HepG2 (cell line): ENCODE results near the gene ATG4B. TPM values are rescaled to one million over a fixed set of nuclear protein-coding genes. Genes with fewer than 3 reads are reported as not detected.
A peak's percentile ranks its signal among the peaks of the same experiment; 100 is the strongest.

Source experiments
- CREB1 ChIP-seq, 2 experiments: fragments of 450-650 bp in 1 of 2; IDR thresholded peaks; 2 replicates each; pipeline ENCODE4 v1.6.1; 2016 to 2017; ENCODE audit warnings: control low read depth in 1 of 2, mild to moderate bottlenecking in 1 of 2, missing compliant biosample characterization in 1 of 2, missing genetic modification characterization in 1 of 2
- E2F2 ChIP-seq: sonication (generic); formaldehyde crosslinking; IDR thresholded peaks from 2 replicates; pipeline ENCODE4 v1.4.0; 2020; ENCODE audit warnings: missing genetic modification reagents, borderline replicate concordance
- GABPA ChIP-seq, 2 experiments: IDR thresholded peaks; 2 replicates each; pipeline ENCODE4 v1.6.1; 2011 to 2016; ENCODE audit warnings: low read depth in 2 of 2, low read length in 1 of 2, missing biosample characterization in 1 of 2, missing genetic modification characterization in 1 of 2
- HNF1A ChIP-seq, 2 experiments: sonication (generic) in 1 of 2; formaldehyde crosslinking in 1 of 2; IDR thresholded peaks; 2 replicates each; pipeline versions ENCODE4 v1.4.0 to v1.6.1; 2016 to 2020; ENCODE audit warnings: borderline replicate concordance in 1 of 2, low read depth in 1 of 2, mild to moderate bottlenecking in 1 of 2, missing genetic modification reagents in 1 of 2
- HOXA9 ChIP-seq: sonication (generic); formaldehyde crosslinking; IDR thresholded peaks from 2 replicates; pipeline ENCODE4 v1.8.1; 2022; ENCODE audit warnings: missing genetic modification reagents, mild to moderate bottlenecking, moderate library complexity, borderline replicate concordance
- KLF13 ChIP-seq: sonication (generic); formaldehyde crosslinking; IDR thresholded peaks from 2 replicates; pipeline ENCODE4 v1.4.0; 2020; ENCODE audit warnings: mild to moderate bottlenecking, missing genetic modification reagents
- MNT ChIP-seq: fragments of 450-650 bp; IDR thresholded peaks from 2 replicates; pipeline ENCODE4 v1.6.1; 2016
- NFYB ChIP-seq: sonication (generic); formaldehyde crosslinking; IDR thresholded peaks from 2 replicates; pipeline ENCODE4 v1.4.0; 2020; ENCODE audit warnings: missing genetic modification reagents
- NFYC ChIP-seq: IDR thresholded peaks from 2 replicates; pipeline ENCODE4 v1.6.1; 2016; ENCODE audit warnings: missing genetic modification reagents, missing compliant biosample characterization
- SMC3 ChIP-seq: IDR thresholded peaks from 2 replicates; pipeline ENCODE4 v1.6.1; 2011; ENCODE audit warnings: low read length, improper control_type of control experiment
- SOX5 ChIP-seq: IDR thresholded peaks from 2 replicates; pipeline ENCODE4 v1.6.1; 2016; ENCODE audit warnings: borderline replicate concordance
- SRF ChIP-seq: IDR thresholded peaks from 2 replicates; pipeline ENCODE4 v1.6.1; 2011; ENCODE audit warnings: mild to moderate bottlenecking, low read depth, low read length, moderate library complexity
- TBX3 ChIP-seq: fragments of 450-650 bp; IDR thresholded peaks from 2 replicates; pipeline ENCODE4 v1.6.1; 2017; ENCODE audit warnings: antibody characterized with exemption, mild to moderate bottlenecking, inconsistent platforms, borderline replicate concordance
- ZNF232 ChIP-seq: sonication (generic); formaldehyde crosslinking; IDR thresholded peaks from 2 replicates; pipeline ENCODE4 v1.4.0; 2020; ENCODE audit warnings: missing genetic modification reagents, borderline replicate concordance
- ZNF274 ChIP-seq: sonication (generic); formaldehyde crosslinking; IDR thresholded peaks from 2 replicates; pipeline ENCODE4 v1.5.1; 2020; ENCODE audit warnings: mild to moderate bottlenecking, missing genetic modification reagents
- ZNF530 ChIP-seq: sonication (generic); formaldehyde crosslinking; IDR thresholded peaks from 2 replicates; pipeline ENCODE4 v1.5.0; 2020; ENCODE audit warnings: low read depth, mild to moderate bottlenecking, missing genetic modification reagents
- ZNF598 ChIP-seq: sonication (generic); formaldehyde crosslinking; IDR thresholded peaks from 2 replicates; pipeline ENCODE4 v1.5.1; 2020; ENCODE audit warnings: mild to moderate bottlenecking, missing genetic modification reagents, borderline replicate concordance
- ZNF7 ChIP-seq: IDR thresholded peaks from 2 replicates; pipeline ENCODE4 v1.6.1; 2016; ENCODE audit warnings: missing biosample characterization, missing genetic modification reagents
- ZNF720 ChIP-seq: sonication (generic); formaldehyde crosslinking; IDR thresholded peaks from 2 replicates; pipeline ENCODE4 v1.4.0; 2020; ENCODE audit warnings: missing genetic modification reagents
- ZNF724P ChIP-seq: sonication (generic); formaldehyde crosslinking; IDR thresholded peaks from 2 replicates; pipeline ENCODE4 v1.8.0; 2022; ENCODE audit warnings: missing genetic modification reagents, borderline replicate concordance
- ZZZ3 ChIP-seq: sonication (generic); formaldehyde crosslinking; IDR thresholded peaks from 2 replicates; pipeline ENCODE4 v1.4.0; 2020; ENCODE audit warnings: missing genetic modification reagents, mild to moderate bottlenecking, borderline replicate concordance
- polyA plus RNA-seq, 8 experiments: library from polyadenylated mRNA; depleted of rRNA in 3 of 8; stranded (reverse) in 7 of 8; unstranded in 1 of 8; fragments of >200 nt; fragmentation: Illumina TruSeq in 4 of 8; extraction: Trizol in 4 of 8; gene quantifications; 2 replicates each; pipeline versions ENCODE4 v1.2.1 to v1.2.3, GENCODE V29; 2011 to 2016; ENCODE audit warnings: low read depth in 4 of 8, missing spikeins in 1 of 8, mixed read lengths in 1 of 8; ENCODE audit not compliant: insufficient read depth in 1 of 8
- total RNA-seq, 5 experiments: library from RNA; depleted of rRNA; stranded (reverse); fragments of >200 nt; fragmentation: Illumina TruSeq; extraction: Trizol; gene quantifications; 2 replicates each; pipeline ENCODE4 v1.2.3, GENCODE V29; 2016; ENCODE audit warnings: low read depth in 1 of 5

The ATG4B gene
- total and polyA plus RNA-seq, 2 of the 13 experiments (the other 11 are each of a cell fraction or from before 2014, with no cell fraction given) = 95.5 to 239 TPM

- TF ChIP-seq HNF1A (IDR thresholded peaks at IDR 0.05; ENCODE audit: low read depth) (no peak), HNF1A (CRISPR knock-in tag; IDR thresholded peaks at IDR 0.05; ENCODE audit: borderline replicate concordance) (peak; percentile 58; the same call in 1 of the 2 replicates), CREB1 (IDR thresholded peaks at IDR 0.05) (peak; percentile 97), CREB1 (CRISPR knock-in tag; IDR thresholded peaks at IDR 0.05) (peak; percentile 93), MNT (peak; percentile 35; the same call in 1 of the 2 replicates), NFYC (CRISPR knock-in tag) (peak; percentile 82), TBX3 (0 out of 2 replicates have a peak, but pooled peaks have one; percentile 12), ZNF530 (CRISPR knock-in tag) (no peak), HOXA9 (CRISPR knock-in tag) (peak; percentile 65; the same call in 1 of the 2 replicates), ZNF724P (CRISPR knock-in tag) (no peak; the same call in 1 of the 2 replicates), ZNF232 (CRISPR knock-in tag) (peak; percentile 84; the same call in 1 of the 2 replicates), ZNF598 (CRISPR knock-in tag) (no peak; the same call in 1 of the 2 replicates), SRF (peak; percentile 65; the same call in 1 of the 2 replicates), ZNF7 (CRISPR knock-in tag) (0 out of 2 replicates have a peak, but pooled peaks have one; percentile 6), SMC3 (no peak), ZNF720 (CRISPR knock-in tag) (0 out of 2 replicates have a peak, but pooled peaks have one; percentile 47), KLF13 (CRISPR knock-in tag) (peak; percentile 73; the same call in 1 of the 2 replicates), ZNF274 (CRISPR knock-in tag) (no peak; the same call in 1 of the 2 replicates), GABPA (IDR thresholded peaks at IDR 0.05; ENCODE audit: low read depth, low read length) (no peak), GABPA (CRISPR knock-in tag; IDR thresholded peaks at IDR 0.05; ENCODE audit: low read depth) (peak; percentile 79), ZZZ3 (0 out of 2 replicates have a peak, but pooled peaks have one; percentile 63), E2F2 (CRISPR knock-in tag) (no peak; the same call in 1 of the 2 replicates), SOX5 (CRISPR knock-in tag) (peak; percentile 49), NFYB (CRISPR knock-in tag) (peak; percentile 85)
Observed at GRCh38 chr2:241637018-241637794, at the start of gene ATG4B, which contains the start of gene THAP4 (continued).
